HPDE6-E6E7 (cell line): ENCODE data around the gene KLK6.

ENCODE experiments used
- DNase-seq: peaks from one replicate; pipeline ENCODE4 v3.0.0; 2011; ENCODE audit warnings: missing footprints; ENCODE audit errors: extremely low spot score

KLK6 gene

GRCh38 chr19:50969413-50969760, at the start of gene KLK6:
Gene KLK6, minus strand, starts transcription at chr19:50969591. Its CDS starts 1,487 bp downstream, at chr19:50968104.
- DNase-seq = peak; percentile 55

DNA sequence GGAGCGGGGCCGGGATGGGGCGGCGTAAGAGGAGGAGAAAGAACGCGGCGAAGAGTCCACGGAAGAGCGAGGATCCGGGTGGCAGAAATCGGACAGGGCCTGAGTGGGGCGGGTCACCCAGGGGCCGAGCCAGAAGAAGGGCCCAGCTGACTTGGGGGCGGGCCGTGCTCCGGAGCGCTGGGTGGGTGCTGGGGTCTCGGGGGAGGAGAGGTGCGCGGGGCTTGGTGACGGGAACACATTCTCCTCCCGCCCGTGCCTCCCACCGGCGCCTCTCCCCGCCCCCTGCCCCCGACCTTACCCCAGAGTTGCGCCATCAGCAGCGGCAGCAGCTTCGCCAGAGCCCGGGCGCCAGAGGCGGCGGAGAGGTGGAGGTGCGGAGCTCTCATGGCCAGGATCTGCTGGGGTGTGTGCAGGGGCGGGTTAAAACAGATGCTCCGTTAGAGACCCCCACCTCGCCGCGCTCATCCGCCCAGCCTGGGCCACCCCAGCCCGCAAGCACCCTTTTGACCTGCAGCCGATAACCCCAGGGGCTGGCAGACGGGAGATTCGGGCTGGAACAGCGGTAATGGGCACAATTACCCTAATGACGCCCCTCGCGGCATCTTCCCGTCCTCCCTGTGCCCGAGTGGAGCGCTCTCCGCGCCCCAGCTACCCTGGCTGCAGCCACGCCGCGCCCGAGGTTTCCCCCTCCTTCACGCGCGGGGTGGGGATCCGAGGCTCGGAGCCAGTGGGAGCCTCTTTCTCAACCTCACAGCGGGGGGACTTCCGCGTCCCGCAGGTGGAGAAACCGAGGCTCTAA, 49.6 kb upstream of the KLK6 start:
- no peak for DNase-seq

DNA sequence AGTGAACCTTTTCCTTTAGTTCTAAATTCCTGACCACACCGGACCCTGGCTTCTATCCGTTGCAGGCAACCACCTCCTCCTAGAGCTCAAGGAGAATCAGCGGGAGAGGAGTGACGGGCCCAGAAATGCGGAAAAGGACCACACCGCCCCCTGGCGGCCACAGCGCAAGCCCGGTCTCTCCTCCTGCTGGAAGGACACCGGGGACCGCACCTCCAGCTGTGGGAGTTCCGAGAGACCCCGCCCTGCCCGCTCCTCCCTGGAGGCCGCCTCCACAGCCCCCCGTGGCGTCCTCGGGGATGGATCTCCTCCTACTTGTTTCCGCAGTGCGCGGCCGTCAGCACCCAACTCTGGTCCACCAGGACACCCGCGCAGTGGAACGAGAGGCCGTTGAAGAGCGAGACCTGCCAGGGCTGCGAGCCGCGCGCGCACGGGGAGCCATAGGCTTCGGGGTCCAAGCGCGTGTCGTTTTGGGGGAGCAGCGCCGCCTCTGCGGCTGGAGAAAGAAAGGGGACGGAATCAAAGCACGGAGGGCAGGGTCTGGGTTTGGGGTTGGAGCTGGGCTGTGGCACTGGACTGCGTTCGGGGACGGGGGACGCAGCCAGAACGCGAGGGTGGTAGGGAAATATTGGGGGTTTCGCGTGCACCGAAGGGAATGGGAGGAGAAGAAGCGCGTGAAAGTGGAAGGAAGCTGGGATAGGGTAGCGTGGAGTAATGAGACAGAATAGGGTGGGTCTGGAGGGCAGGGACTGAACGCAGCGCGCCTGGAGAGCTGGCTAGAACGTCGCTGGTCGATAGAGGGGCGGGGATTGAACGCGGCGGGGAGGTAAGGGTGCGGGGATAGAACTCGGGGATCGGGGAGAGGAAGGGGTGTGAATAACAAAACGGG, 47.6 kb upstream of the KLK6 start:
- peak; percentile 76 for DNase-seq

DNA sequence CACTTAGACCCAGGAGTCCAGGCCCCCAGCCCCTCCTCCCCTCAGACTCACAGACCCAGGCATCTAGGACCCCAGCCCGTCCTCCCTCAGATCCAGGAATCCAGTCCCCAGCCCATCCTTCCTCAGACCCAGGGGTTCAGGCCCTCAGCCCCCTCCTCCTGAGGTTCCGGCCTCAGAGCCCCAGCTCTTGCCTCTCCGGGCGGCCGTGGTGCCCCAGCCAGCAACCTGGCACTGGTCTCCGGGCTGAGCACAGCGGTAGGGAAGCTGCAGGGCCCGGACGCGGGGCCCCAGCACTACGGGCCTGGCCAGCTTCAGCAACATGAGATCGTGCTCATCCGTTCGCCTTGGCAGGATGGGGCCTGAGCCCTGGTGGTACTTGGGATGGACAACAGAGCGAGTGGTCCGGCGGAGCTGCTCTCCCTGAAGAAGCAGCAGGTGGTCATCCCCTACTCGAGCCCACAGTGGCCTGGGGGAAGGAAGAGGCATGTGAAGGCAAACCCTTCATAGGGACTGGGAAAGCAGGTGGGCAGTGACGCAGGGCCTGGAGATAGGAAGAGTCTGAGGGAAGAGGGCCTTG, 46.4 kb upstream of the KLK6 start:
- DNase-seq = no peak

GRCh38 chr19:51014242-51014641, 44.9 kb upstream of the KLK6 start:
- DNase-seq = no peak

DNA sequence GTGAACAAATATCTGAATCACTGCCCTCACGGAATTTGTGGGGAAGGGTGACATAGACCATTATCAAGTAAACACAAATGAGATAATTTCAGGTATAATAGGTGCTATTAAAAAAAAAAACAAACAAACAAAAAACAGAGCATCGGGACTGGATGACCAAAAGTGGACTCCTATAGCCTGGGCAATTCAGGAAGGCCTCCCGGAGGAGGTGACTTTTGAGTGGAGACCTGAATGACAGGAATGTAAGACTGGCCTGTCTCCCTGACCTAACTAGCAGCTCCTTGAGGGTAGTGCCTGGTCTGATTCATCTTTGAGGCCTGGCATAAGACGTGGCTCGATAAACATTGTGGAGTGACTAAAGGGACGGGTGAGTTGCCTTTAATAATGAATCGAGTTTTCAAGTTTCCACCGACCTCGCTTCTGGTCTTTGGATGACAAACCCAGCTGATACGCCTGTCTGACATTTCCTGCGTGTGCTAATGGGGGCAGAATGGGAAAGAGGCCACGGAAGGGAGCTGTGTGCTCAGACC, 43.3 kb upstream of the KLK6 start:
- DNase-seq = no peak

GRCh38 chr19:51010066-51010795, 40.8 kb upstream of the KLK6 start:
- DNase-seq = no peak

DNA sequence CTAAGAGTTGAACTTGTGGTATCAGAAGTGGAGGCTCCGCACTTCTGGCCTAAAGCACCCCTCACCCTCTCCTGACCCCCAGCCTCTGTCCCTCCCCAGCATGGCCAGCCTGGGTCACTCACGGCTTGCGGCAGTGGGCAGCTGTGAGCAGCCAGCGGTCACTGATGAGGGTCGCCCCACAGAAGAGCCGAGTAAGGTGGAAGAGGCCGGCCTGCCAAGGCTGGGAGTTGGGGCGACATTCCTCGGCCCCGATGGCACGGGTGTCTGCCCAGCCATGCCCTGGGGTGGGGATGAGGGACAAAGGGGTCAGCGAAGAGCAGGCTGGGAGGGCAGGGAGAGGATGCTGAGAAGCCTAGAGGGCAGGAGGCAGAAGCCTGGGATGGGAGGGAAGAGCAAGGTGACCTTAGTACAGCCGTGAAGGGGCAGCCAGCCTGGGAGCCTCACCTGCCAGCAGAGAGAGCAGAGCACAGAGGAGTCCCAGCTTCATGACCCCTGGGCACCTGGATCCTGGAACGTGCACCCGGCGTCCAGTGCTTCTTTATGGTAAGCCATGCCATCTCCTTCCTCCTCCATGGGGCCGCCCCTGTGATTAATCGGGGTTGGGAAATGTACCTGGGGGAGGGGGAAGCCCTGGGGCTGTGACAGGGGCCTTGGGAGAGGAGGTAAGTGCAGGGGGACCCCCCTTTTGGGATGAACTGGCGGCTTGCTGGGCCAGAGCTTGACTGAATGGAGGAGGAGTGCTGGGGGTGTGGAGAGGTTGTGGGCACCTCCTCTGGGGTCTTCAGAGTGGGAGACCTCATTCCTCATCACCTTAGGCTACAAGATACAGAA, 39.9 kb upstream of the KLK6 start:
- no peak for DNase-seq

GRCh38 chr19:51007488-51007887, 38.1 kb upstream of the KLK6 start:
- no peak for DNase-seq

- DNase-seq = no peak
Measured at GRCh38 chr19:51006406-51006805, 37.0 kb upstream of the KLK6 start.

- no peak for DNase-seq
Measured at GRCh38 chr19:51005248-51005647, 35.9 kb upstream of the KLK6 start.

GRCh38 chr19:51003316-51003715, 33.9 kb upstream of the KLK6 start:
- no peak for DNase-seq

GRCh38 chr19:51002542-51003311, 33.3 kb upstream of the KLK6 start:
- no peak for DNase-seq

- no peak for DNase-seq
Measured at GRCh38 chr19:51002089-51002532, 32.7 kb upstream of the KLK6 start.

DNA sequence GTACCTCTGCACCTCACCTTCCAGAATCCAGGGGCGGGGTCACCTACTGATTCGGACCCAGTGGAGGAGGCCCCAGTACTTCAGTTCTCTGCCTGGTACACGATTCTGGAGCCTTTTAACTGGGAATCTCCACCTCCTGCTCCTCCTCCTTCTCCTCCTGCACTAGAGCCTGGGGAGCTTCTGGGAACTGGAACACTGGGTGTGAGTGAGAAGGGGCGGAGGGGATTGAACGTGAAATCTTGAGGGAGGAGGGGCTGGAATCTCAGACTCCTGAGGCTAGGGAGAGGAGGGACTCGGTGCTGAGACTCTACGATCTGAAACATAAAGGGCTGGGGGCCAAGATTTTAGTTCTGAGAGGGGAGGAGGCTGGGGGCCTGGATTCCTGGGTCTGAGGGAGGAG, 32.1 kb upstream of the KLK6 start, which contains the start of gene KLK8:
TSS of gene KLK8 (minus strand) at position 90 of the 400 bp plus-strand sequence. CDS start 437 bp downstream, outside the sequence.
- DNase-seq = no peak

- DNase-seq = no peak
Measured at GRCh38 chr19:51000981-51001380, 31.6 kb upstream of the KLK6 start.

DNA sequence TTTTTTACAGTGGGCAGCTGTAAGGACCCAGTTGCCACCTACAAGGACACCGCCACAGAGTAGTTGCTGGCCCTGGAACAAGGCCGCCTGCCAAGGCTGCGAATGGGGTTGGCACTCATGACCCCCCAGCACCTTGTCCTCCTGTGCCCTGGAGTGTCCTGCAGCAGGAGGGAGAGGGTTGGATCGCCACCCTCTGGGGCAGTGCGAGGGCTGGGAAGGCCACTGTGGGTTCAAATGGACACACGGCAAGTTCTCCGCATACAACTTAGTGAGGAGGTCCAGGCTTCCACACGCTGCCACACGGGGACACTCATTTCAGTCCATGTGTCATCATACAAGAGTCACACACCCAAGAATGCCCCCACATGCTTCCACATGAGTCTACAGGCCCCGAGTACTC, 31.0 kb upstream of the KLK6 start:
- no peak for DNase-seq

DNA sequence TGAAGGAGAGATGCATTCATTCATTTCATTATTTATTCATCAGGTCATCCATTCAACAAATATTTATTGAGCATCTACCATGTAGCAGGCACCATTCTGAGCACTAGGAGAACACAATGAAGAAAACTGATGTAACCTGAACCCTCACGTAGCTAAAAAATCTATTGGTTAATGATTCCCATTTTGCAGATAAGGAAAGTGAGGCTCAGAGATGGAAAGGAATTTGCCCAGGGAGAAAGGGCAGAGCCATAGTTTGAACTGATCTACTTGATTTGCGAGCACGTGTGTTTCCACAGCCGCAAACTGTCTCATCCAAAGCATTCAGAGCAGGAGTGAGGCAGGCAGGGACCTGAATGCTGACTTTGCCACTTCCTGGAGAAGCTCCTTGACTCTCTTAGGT, 29.3 kb upstream of the KLK6 start:
- DNase-seq = no peak

GRCh38 chr19:50998061-50998460, 28.7 kb upstream of the KLK6 start:
- no peak for DNase-seq

- no peak for DNase-seq
Measured at GRCh38 chr19:50994129-50994528, 24.7 kb upstream of the KLK6 start.
